ENCODE measurements around the gene CBR1.

The CBR1 gene

GRCh38 chr21:36069713-36070583, at the start of gene CBR1:
CBR1 (plus strand) TSS chr21:36070024; CDS start chr21:36070116, 92 bp downstream.
- peak; percentile 88 to 90 for DNase-seq

- no peak for DNase-seq
These were observed 48.5 kb upstream of the CBR1 start for GRCh38 chr21:36021251-36021837.

- DNase-seq, result no peak
These were observed 47.3 kb upstream of the CBR1 start for GRCh38 chr21:36022427-36023091.

GRCh38 chr21:36023092-36023480, 46.7 kb upstream of the CBR1 start:
- no peak for DNase-seq

GRCh38 chr21:36024782-36025181, 45.0 kb upstream of the CBR1 start:
- DNase-seq, result no peak

GRCh38 chr21:36027347-36027746, 42.5 kb upstream of the CBR1 start:
- no peak for DNase-seq

GRCh38 chr21:36028127-36029069, 41.4 kb upstream of the CBR1 start:
- DNase-seq, result peak; percentile 53 to 56

GRCh38 chr21:36029309-36029708, 40.5 kb upstream of the CBR1 start:
- no peak for DNase-seq

- no peak for DNase-seq
These were observed 39.1 kb upstream of the CBR1 start for GRCh38 chr21:36030581-36031189.

GRCh38 chr21:36032647-36033406, 37.0 kb upstream of the CBR1 start:
- no peak for DNase-seq

- DNase-seq, result no peak
These were observed 35.5 kb upstream of the CBR1 start for GRCh38 chr21:36034211-36034913.

- no peak for DNase-seq
These were observed 34.4 kb upstream of the CBR1 start for GRCh38 chr21:36035381-36035791.

GRCh38 chr21:36038701-36039497, 30.9 kb upstream of the CBR1 start:
- no peak for DNase-seq

GRCh38 chr21:36039861-36040260, 30.0 kb upstream of the CBR1 start:
- DNase-seq, result no peak

GRCh38 chr21:36040389-36040788, 29.4 kb upstream of the CBR1 start:
- DNase-seq, result no peak

GRCh38 chr21:36041910-36042309, 27.9 kb upstream of the CBR1 start:
- no peak for DNase-seq

- no peak for DNase-seq
These were observed 25.8 kb upstream of the CBR1 start for GRCh38 chr21:36044056-36044455.

- DNase-seq, result no peak
These were observed 23.8 kb upstream of the CBR1 start for GRCh38 chr21:36045993-36046392.

- DNase-seq, result no peak
These were observed 22.7 kb upstream of the CBR1 start for GRCh38 chr21:36047139-36047538.

GRCh38 chr21:36048357-36048756, 21.5 kb upstream of the CBR1 start:
- no peak for DNase-seq

Data from stimulated activated CD4-positive, alpha-beta T cell treated with anti-CD3 and anti-CD28 coated beads, Interleukin-4, amount 100 ng/mL, for 4 hours (primary cell).